Adrenal gland (tissue), 5 donors: ENCODE data around the gene CYP2A7.

ENCODE experiments used
- CTCF ChIP-seq, 6 experiments: fragments of 450-650 bp in 4 of 6; fragments of 200-600 bp in 2 of 6; sonication (generic) in 1 of 6; IDR thresholded peaks; 1 replicate in 5 of 6; 2 replicates in 1 of 6; pipeline versions ENCODE4 v1.5.1 to v1.8.0; 2016 to 2021; ENCODE audit warnings: antibody characterized with exemption in 6 of 6, mild to moderate bottlenecking in 2 of 6, moderate library complexity in 1 of 6
- POLR2A ChIP-seq, 2 donors: fragments of 450-650 bp; IDR thresholded peaks; one replicate each; pipeline ENCODE4 v1.6.1; 2017; ENCODE audit warnings: antibody characterized with exemption in 2 of 2, mild to moderate bottlenecking in 2 of 2, moderate library complexity in 1 of 2
- donor health status: DM: no; HTN: no; CAD: no.

- TF ChIP-seq POLR2A (IDR thresholded peaks at IDR 0.05) (no peak), CTCF (IDR thresholded peaks at IDR 0.05) (no peak)
These were observed 23.9 kb downstream of the CYP2A7 start for GRCh38 chr19:40858109-40858508.
